ENCODE results near the gene VAV1.
A peak's percentile ranks its signal among the peaks of the same experiment; 100 is the strongest.
"Not testable (repeated sequence)": the region's sequence is repeated elsewhere in the genome, so short reads cannot be mapped to it uniquely, and the experiment has no call there.

VAV1 gene

DNA sequence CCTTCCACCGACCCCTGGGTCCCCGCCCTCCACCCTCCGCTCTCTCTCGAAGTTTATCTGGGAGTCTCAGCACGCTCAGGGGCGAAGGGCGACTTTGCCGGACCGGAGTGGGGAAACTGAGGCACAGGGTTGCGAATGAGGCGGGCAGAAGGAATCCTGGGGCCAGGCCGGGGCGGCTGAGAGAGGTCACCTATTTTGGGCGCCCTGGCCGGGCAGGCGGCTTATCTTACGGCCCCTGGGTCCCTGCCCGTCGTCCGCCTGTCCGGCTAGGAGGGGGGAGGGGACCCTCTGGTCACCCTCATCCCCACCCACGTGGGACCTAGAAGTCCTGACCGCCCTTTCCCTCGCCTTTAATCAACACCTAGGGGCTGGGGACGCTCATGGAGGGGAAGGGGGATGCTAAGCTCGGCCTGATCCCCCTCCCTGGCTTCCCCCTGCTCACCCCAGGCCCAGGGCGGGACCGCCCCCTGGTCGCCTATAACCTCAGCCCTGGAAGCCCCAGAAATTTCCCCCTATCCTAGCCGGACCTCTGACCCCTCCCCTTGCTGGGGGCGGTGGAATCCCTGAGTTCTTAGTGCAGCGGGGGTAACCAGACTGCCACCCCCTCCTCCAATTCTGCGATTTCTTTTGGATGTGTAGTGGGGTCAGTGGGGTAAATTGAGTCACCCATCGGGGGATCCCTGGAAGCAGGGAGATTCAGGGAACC is 32.5 kb upstream of the VAV1 start:
- no peaks in the 10 kb centered on the region for H3K9me3 ChIP-seq (replicated peaks in 1 of 11)
- H3K27me3 ChIP-seq, result no peaks in the 10 kb centered on the region
- peak overlapping the region; percentile 69 to 89 (median 84) for H3K9ac ChIP-seq
- peaks cover 36 to 53% (median 45%) of the 10 kb centered on the region in 10 experiments for H3K4me1 ChIP-seq
- peak overlapping the region; percentile 91 to 100 (median 99) for H3K4me2 ChIP-seq
- peaks cover 20 to 34% (median 27%) of the 10 kb centered on the region in 11 experiments for H3K36me3 ChIP-seq
- H3K27ac ChIP-seq, result peak overlapping the region; percentile 56 to 82 (median 70)
- peaks cover 0 to 49% (median 5%) of the 10 kb centered on the region in 11 experiments; a peak in 9 of 22 replicates for H4K20me1 ChIP-seq
- no peak for TF ChIP-seq Cebpa-rat (IDR thresholded peaks at IDR 0.05)
- H3K4me3 ChIP-seq, result peak overlapping the region; percentile 72 to 98 (median 85)

DNA sequence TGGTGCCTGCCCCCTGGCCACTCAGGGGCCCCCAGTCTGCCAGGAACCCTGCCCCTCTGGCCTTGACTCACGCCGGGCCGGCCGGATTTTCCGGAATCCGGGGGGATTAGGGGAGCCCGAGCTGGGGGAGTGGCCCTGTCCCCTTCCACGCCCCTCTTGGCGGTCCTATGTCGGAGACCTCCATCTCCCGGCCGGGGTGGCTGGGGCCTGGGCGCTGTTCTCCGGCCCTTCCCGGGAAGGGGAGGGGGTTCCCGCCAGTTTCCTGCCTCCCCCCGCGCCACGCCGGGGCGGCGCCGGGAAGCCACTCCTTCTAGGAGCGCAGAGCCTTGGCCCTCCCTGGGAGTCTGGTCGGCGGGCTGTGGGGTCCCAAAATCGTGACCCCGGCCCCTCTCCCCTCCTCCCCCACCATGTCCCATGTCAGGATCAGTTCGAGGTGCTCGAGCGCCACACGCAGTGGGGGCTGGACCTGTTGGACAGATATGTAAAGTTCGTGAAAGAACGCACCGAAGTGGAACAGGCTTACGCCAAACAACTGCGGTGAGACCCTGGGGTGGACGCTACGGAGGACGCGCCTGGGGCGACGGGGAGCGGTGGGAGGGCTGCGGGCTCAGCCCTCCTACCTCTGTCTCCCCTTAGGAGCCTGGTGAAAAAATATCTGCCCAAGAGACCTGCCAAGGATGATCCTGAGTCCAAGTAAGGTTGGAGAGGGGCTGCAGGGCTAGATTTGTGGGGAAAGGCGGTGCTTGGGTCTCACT is 31.7 kb upstream of the VAV1 start:
- peaks cover 0 to 46% (median 5%) of the 10 kb centered on the region in 11 experiments; a peak in 9 of 22 replicates for H4K20me1 ChIP-seq
- peak overlapping the region; percentile 91 to 100 (median 99) for H3K4me2 ChIP-seq
- H3K4me1 ChIP-seq, result peaks cover 30 to 46% (median 38%) of the 10 kb centered on the region in 10 experiments
- H3K36me3 ChIP-seq, result peaks cover 23 to 39% (median 32%) of the 10 kb centered on the region in 11 experiments
- H3K9me3 ChIP-seq (replicated peaks in 1 of 11), result no peaks in the 10 kb centered on the region
- H3K27ac ChIP-seq, result peak overlapping the region; percentile 56 to 82 (median 70)
- no peak for TF ChIP-seq Cebpa-rat (IDR thresholded peaks at IDR 0.05)
- peak overlapping the region; percentile 72 to 98 (median 85) for H3K4me3 ChIP-seq
- peak overlapping the region; percentile 69 to 89 (median 84) for H3K9ac ChIP-seq
- no peaks in the 10 kb centered on the region for H3K27me3 ChIP-seq

DNA sequence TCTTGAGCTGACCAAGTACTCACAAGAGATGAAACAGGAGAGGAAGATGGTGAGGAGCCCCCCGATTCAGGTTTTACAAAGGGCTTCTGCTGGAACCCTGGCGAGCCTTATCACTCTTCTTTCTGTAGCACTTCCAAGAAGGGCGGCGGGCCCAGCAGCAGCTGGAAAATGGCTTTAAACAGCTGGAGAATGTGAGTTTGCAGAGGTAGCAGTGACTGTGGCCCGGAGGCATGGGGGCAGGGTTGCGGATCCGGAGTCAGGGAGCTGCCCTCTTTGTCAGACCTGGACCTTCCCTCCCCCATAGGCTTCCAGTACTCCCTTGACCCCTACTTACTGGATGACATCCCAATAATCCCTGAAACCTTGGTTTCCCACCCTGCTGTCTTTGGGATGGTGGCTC is 29.4 kb upstream of the VAV1 start:
- no peak overlapping the region for H3K9ac ChIP-seq
- no peak overlapping the region for H3K4me3 ChIP-seq
- peaks cover 42 to 61% (median 54%) of the 10 kb centered on the region in 11 experiments for H3K36me3 ChIP-seq
- no peaks in the 10 kb centered on the region for H3K27me3 ChIP-seq
- H3K4me1 ChIP-seq, result peaks cover 22 to 35% (median 29%) of the 10 kb centered on the region in 10 experiments
- TF ChIP-seq Cebpa-rat (IDR thresholded peaks at IDR 0.05), result no peak
- H3K9me3 ChIP-seq (replicated peaks in 1 of 11), result no peaks in the 10 kb centered on the region
- no peak overlapping the region for H3K4me2 ChIP-seq
- H4K20me1 ChIP-seq, result peaks cover 0 to 46% (median 3%) of the 10 kb centered on the region in 11 experiments; a peak in 8 of 22 replicates
- no peak overlapping the region for H3K27ac ChIP-seq

DNA sequence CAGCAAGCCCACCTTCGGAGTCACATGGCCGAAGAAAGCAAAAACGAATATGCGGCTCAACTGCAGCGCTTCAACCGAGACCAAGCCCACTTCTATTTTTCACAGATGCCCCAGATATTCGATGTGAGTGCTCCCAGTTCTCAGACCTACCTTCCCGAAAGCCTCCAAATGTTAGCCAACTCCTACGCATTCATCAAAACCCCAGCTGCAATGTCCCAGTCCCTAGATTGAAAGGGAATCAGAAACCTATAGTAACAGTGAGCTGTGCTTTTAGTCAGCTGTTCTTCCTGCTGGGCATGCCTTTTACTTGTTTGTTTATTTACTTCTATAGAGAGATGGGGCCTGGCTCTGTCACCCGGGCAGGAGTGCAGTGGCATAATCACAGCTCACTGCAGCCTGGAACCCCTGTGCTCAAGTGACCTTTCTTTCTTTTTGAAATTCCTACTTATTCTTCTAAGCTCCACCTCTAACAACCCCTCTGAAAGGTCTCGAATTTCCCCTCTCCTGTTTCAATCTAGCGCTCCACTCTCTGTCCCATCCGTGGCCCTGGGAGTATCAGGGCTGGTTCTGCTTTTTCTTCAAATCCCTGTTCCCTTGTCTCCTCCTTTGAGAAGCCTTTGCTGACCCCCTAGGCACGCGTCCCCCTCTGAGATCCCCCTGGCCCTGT is 28.7 kb upstream of the VAV1 start:
- Histone ChIP-seq H3K27me3 (no peaks in the 10 kb centered on the region), H3K9ac (peak overlapping the region in 1 of 11 experiments; percentile 7; a peak in 1 of 22 replicates), H3K9me3 (replicated peaks in 1 of 11) (no peaks in the 10 kb centered on the region), H3K4me3 (no peak overlapping the region), H3K4me1 (peaks cover 14 to 34% (median 26%) of the 10 kb centered on the region in 10 experiments), H4K20me1 (peaks cover 0 to 51% (median 3%) of the 10 kb centered on the region in 11 experiments; a peak in 8 of 22 replicates), H3K27ac (no peak overlapping the region), H3K36me3 (peaks cover 47 to 69% (median 62%) of the 10 kb centered on the region in 11 experiments), H3K4me2 (no peak overlapping the region)
- no peak for TF ChIP-seq Cebpa-rat (IDR thresholded peaks at IDR 0.05)

DNA sequence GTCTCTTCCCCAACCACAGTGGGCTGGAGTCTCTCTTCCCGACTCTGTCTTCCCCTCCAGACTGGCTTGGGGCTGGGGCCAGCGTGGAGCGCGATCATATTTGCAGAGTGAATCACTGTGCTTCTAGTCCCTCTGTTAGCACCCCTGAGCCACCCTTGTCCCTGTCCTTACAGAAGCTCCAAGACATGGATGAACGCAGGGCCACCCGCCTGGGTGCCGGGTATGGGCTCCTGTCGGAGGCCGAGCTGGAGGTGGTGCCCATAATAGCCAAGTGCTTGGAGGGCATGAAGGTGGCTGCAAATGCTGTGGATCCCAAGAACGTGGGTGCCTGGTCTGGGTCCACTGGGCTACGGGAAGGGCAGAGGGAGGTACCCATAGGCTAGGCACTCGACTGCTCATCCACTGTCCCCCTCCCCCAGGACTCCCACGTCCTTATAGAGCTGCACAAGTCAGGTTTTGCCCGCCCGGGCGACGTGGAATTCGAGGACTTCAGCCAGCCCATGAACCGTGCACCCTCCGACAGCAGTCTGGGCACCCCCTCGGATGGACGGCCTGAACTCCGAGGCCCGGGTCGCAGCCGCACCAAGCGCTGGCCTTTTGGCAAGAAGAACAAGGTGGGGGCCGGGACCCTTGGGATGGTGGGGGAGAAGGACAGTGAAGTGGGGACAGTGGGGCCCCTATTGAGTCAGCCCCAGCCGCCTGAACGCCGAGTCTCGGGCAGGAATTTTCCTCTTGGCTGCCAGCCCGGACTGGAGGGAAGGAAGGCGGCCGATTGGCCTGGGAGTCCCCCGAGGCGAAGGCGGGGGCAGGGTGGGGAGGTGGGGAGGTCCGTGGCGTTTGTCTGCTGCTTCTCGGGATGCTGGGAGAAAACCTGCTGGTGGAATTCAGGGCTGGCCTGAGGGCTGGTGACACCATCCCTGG is 27.9 kb upstream of the VAV1 start:
- H3K27me3 ChIP-seq, result no peaks in the 10 kb centered on the region
- H3K9me3 ChIP-seq (replicated peaks in 1 of 11), result no peaks in the 10 kb centered on the region
- H3K36me3 ChIP-seq, result peaks cover 49 to 77% (median 70%) of the 10 kb centered on the region in 11 experiments
- H3K4me3 ChIP-seq, result no peak overlapping the region
- peaks cover 0 to 58% (median 3%) of the 10 kb centered on the region in 11 experiments; a peak in 8 of 22 replicates for H4K20me1 ChIP-seq
- no peak overlapping the region for H3K4me2 ChIP-seq
- no peak overlapping the region for H3K27ac ChIP-seq
- H3K9ac ChIP-seq, result peak overlapping the region in 1 of 11 experiments; percentile 7; a peak in 1 of 22 replicates
- peaks cover 9 to 29% (median 22%) of the 10 kb centered on the region in 10 experiments for H3K4me1 ChIP-seq
- TF ChIP-seq Cebpa-rat (IDR thresholded peaks at IDR 0.05), result no peak

DNA sequence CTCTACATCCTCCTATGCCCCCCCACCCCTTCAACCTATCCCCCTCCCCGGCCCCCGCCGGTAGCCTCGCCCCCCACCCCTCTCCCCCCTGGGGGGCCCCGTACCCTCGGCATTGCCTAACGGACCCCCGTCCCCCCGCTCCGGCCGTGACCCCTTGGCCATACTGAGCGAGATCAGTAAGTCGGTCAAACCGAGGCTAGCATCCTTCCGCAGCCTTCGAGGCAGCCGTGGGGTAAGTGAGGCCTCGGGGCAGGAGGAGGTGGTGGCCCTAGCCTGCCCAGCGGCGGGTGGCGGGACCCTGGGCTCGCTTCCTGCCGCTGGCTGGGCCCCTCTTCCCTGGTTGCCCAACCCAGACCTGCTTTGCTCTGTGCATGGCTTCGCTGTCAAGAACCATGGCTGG is 26.5 kb upstream of the VAV1 start:
- Histone ChIP-seq H3K36me3 (peaks cover 56 to 89% (median 81%) of the 10 kb centered on the region in 11 experiments), H4K20me1 (peaks cover 0 to 58% (median 3%) of the 10 kb centered on the region in 11 experiments; a peak in 8 of 22 replicates), H3K4me1 (peaks cover 7 to 17% (median 14%) of the 10 kb centered on the region in 10 experiments), H3K9me3 (replicated peaks in 1 of 11) (no peaks in the 10 kb centered on the region), H3K4me3 (no peak overlapping the region), H3K4me2 (no peak overlapping the region), H3K27ac (no peak overlapping the region), H3K9ac (no peak overlapping the region), H3K27me3 (no peaks in the 10 kb centered on the region)
- TF ChIP-seq Cebpa-rat (IDR thresholded peaks at IDR 0.05), result no peak

DNA sequence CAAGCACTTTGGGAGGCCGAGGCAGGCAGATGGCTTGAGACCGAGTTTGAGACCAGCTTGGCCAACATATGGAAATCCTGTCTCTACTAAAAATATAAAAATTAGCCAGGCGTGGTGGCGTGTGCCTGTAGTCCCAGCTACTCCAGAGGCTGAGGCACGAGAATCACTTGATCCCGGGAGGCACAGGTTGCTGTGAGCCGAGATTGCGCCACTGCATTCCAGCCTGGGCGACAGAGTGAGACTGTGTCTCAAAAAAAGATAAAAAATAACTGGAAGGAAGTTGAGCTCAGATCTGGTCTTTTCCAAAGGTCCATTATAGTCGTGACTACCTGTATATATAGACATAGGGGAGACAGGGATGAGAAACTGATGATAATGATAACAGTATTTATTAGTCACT is 24.0 kb upstream of the VAV1 start:
- H3K27me3 ChIP-seq; H3K9me3 ChIP-seq (replicated peaks in 1 of 11); H3K27ac ChIP-seq; H3K4me3 ChIP-seq: not testable (repeated sequence)
- Histone ChIP-seq H3K4me1 (peaks cover 6 to 18% (median 15%) of the 10 kb centered on the region in 10 experiments; a peak in 17 of 20 replicates), H3K4me2 (peak overlapping the region in 5 of 11 experiments; percentile 7 to 24 (median 17); a peak in 3 of 22 replicates), H3K36me3 (peaks cover 57 to 89% (median 84%) of the 10 kb centered on the region in 11 experiments), H4K20me1 (peaks cover 0 to 47% (median 0%) of the 10 kb centered on the region in 11 experiments; a peak in 5 of 22 replicates), H3K9ac (peak overlapping the region in 2 of 11 experiments; percentile 11 to 18; a peak in 2 of 22 replicates)

DNA sequence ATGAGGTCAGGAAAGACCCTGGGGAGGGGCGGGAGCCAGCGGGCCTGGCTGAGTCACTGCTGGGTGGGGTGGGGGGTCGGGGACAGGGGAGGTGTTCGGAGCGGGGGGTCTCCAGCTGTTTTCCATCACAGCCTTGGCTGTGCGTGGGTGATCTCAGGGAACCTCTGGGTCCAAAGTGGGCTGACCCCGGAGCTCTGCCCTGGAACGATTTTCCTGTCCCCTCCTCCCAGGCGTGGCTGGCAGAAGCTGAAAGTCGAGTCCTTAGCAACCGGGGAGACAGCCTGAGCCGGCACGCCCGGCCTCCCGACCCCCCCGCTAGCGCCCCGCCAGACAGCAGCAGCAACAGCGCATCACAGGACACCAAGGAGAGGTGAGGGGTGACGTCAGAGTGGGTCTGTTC is 22.4 kb upstream of the VAV1 start:
- TF ChIP-seq Cebpa-rat (IDR thresholded peaks at IDR 0.05), result no peak
- Histone ChIP-seq H3K36me3 (peaks cover 42 to 74% (median 69%) of the 10 kb centered on the region in 11 experiments), H3K9me3 (replicated peaks in 1 of 11) (no peaks in the 10 kb centered on the region), H3K4me3 (no peak overlapping the region), H3K27me3 (no peaks in the 10 kb centered on the region), H3K4me1 (peaks cover 14 to 30% (median 24%) of the 10 kb centered on the region in 10 experiments; a peak in 18 of 20 replicates), H4K20me1 (peaks cover 0 to 32% (median 0%) of the 10 kb centered on the region in 11 experiments; a peak in 5 of 22 replicates), H3K4me2 (no peak overlapping the region), H3K27ac (no peak overlapping the region), H3K9ac (no peak overlapping the region)
